Subcutaneous adipose tissue (tissue), 4 donors: ENCODE data around the gene OTUB2. TPM values are rescaled to one million over a fixed set of nuclear protein-coding genes. Genes with fewer than 3 reads are reported as not detected.

Experiments used
- total RNA-seq, 4 donors: library from RNA; depleted of rRNA; stranded (reverse); fragments of >200 nt; gene quantifications; one replicate each; pipeline ENCODE4 v1.1.0, GENCODE V29; 2016
- TF ChIP-seq, protein P1 (sequence below): fragments of 450-650 bp; IDR thresholded peaks from one replicate; pipeline ENCODE4 v1.5.1; 2016; ENCODE audit warnings: low read depth, mild to moderate bottlenecking, control low read depth, antibody characterized with exemption, moderate library complexity

OTUB2 gene
- total RNA-seq, 4 donors from 2014 or later: 0.22 to 3.9 (median 0.43) TPM

DNA sequence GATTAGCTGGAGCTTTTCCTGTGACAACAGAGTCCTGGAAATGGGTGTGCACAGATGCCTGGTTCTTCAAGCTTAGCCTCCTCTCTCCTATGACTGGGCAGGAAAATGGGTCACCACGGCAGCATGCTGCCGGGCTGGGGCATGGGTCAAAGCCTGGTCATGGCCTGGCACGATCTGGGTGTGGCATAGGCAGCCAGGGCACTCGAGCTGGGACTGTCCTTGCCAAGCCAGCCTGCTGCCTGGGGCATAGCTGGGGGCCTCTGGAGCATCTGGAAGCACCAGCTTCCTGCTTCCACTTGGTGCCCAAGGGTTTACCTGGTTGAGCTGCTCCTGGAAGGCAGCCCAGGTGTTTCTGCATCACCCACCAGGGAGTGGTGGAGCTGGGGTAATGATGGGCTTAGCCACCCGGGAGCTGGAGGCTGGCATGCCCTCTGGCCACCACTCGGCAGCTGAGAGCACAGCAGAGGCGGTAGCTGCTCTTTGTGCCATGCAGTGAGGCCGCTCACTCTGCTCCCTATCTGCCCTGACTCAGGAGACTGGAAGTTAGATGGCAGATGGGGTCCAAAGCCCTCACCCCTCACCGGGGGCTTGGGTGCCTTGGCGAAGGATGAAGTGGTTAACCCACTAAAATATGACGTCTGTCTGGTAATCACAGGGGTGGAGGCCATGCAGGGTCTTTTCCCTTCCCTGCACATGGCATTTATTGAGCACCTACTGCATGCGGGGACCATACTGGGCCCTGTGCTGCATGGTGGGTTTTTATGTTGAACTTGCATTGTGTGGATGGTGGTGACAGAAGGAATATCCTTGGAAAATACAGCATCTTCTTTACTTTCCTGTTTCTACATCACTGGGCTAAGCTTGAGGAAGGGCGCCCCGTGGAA lies 1.7 kb downstream of the OTUB2 start:
- TF ChIP-seq, protein P1, sequence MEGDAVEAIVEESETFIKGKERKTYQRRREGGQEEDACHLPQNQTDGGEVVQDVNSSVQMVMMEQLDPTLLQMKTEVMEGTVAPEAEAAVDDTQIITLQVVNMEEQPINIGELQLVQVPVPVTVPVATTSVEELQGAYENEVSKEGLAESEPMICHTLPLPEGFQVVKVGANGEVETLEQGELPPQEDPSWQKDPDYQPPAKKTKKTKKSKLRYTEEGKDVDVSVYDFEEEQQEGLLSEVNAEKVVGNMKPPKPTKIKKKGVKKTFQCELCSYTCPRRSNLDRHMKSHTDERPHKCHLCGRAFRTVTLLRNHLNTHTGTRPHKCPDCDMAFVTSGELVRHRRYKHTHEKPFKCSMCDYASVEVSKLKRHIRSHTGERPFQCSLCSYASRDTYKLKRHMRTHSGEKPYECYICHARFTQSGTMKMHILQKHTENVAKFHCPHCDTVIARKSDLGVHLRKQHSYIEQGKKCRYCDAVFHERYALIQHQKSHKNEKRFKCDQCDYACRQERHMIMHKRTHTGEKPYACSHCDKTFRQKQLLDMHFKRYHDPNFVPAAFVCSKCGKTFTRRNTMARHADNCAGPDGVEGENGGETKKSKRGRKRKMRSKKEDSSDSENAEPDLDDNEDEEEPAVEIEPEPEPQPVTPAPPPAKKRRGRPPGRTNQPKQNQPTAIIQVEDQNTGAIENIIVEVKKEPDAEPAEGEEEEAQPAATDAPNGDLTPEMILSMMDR: no peak

DNA sequence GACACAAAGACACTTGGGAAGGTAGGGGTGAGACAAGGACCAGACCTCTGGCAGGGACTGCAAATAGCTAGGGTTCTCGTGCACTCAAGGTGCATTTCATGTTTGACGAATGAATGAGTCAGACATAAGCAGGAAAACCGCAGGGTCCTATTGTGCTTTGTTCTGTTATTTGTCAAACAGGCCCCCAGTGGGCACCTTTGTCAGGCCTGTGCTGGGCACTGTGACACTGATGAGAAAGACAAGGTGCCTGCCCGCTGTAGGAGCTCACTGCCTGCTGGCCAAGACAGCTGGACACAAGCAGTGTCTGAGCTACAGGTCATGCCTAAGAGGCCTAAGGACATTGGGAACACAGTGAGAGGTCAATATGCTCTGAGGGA lies 2.3 kb downstream of the OTUB2 start:
- TF ChIP-seq, protein P1: no peak

DNA sequence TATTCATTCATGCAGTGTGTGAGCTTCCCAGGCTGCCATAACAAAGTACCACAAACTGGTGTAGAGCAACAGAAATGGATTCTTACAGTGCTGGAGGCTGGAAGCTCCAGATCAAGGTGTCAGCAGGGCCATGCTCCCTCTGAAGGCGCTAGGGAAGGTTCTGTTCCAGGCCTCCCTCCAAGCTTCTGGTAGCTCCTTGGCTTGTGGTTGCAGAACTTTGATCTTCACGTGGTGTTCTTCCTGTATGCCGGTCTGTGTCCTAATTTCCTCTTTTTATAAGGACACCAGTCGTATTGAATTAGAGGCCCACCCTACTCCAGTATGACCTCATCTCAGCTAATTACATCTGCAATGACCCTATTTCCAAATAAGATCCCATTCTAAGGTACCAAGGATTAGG lies 3.1 kb downstream of the OTUB2 start:
- TF ChIP-seq, protein P1: no peak

DNA sequence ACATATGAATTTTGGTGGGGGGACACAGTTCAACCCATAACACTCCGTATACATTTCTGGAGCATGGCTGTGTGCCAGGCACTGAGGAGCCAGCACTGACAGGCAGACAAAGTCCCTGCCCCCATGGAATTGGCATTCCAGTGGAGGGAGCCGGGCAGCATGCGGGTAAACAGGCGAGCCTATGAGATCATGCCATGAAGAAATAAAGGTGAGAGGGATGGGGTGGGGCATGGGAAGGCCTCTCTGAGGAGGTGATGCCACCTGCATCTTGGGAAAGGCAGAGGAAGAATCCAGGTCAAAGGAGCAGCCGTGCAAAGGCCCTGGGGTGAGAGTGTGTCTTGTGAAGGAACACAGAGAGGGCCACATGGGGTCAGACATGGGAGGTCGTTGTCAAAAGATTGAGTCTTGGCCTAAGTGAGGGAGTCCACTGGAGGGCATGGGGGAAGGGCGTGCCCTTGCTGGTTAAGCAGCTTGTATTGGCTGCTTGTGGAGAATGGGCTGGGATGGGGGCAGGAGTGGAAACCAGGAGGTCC lies 3.6 kb downstream of the OTUB2 start:
- TF ChIP-seq, protein P1: no peak

DNA sequence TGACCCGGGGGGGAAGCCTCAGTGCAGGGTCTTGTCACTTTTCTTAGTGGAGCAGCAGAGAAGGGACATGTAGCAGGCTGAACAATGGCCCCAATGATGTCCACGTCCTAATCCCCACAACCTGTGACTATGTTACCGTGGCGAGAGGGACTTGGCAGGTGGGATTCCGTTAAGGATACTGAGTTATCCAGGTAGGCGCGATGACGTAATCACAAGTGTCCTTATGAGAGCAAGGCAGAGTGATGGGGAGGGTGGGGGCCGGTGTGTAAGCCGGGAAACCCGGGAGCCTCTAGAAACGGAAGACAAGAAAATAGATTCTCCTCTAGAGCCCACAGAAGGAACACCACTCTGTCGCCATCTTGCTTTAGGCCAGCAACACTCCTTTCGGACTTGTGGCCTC lies 4.4 kb downstream of the OTUB2 start:
- TF ChIP-seq, protein P1: no peak

DNA sequence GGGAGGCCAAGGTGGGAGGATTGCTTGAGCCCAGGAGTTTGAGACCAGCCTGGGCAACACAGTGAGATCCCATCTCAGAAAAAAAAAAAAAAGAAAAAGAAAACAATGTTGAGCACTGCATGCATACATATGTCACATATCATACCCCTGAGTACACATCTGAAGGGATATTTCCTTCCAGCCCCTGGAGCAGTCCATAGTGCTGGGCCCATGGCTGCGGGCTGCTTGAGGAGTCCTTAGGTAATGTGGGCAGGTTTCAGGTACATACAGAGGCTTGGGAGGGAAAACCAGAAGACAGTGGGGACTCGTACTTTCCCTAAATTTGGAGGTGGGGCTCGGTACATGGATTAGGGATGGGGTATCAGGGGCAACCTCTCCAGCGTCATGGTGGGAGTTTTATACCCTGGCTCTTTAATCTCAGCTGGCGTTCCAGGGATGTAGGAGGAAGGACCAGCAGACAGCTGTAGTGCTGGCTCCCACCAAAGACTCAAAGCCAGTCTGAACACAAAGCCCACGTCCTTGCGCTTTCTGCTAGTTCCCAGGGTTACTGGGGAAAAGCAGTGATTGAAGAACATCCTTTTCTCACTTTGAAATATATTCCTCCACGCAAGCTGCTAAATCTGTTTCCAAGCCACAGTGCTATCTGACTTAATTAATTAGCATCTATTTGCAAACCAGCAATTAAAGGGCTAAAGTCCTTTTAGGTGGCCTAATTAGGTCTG lies 5.2 kb downstream of the OTUB2 start:
- TF ChIP-seq, protein P1: no peak

DNA sequence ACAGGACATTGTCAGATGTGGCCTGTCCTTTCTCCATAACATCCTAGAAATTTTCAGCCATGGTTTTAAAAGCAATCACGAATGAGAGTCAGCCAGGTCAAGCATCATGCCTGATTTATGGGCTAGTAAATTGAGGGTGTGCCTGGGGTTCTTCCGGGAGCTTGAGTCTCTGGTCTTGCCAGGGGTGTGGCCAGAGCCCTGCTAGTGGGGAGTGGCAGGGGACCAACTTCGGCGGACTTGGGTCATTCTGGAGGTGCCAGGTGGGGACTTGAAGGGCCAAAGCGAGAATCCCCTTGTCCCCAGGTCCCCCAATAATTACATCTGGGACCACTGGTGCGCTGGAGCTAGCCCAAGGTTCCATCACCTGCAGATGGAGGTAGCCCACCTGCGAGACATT lies 5.7 kb downstream of the OTUB2 start:
- TF ChIP-seq, protein P1: no peak
